Stimulated activated CD8-positive, alpha-beta memory T cell treated with anti-CD3 and anti-CD28 coated beads, Interleukin-15, amount 100 ng/mL, for 48 hours (primary cell): ENCODE results near the gene RNF126.
"Not testable (repeated sequence)": the region's sequence is repeated elsewhere in the genome, so short reads cannot be mapped to it uniquely, and the experiment has no call there.

Experiments
- DNase-seq, 2 donors: peaks; one replicate each; pipeline ENCODE4 v3.0.0-alpha.2; 2020; ENCODE audit warnings: low read depth in 2 of 2

Gene RNF126

GRCh38 chr19:662962-663681, at the start of gene RNF126:
TSS of gene RNF126 (minus strand) at chr19:663214. CDS start at chr19:663121, 93 bp downstream.
- DNase-seq = peak; percentile 91 to 94

- DNase-seq = no peak
Measured at GRCh38 chr19:711254-711653, 48.2 kb upstream of the RNF126 start.

DNA sequence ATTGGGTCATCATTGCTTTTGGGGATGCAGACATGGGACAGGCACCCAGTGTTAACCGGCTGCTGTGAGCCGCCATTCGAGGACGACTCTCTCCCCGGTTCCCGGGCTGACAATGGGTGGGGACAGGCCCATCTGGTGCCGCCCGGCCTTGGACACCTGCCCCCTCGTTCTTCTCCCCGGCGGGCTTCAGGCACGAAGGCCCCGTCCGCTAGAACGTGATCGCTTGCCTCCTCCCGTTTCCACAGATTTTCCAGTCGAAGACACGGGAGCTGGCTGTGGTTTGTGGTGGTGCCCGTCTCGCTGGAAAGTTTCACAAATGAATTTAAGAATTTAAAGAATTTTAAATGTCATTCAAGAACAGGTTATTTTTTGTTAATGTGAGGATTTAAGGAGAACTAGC, 47.8 kb upstream of the RNF126 start:
- DNase-seq = no peak

- DNase-seq = no peak
Measured at GRCh38 chr19:709965-710571, 47.1 kb upstream of the RNF126 start.

DNA sequence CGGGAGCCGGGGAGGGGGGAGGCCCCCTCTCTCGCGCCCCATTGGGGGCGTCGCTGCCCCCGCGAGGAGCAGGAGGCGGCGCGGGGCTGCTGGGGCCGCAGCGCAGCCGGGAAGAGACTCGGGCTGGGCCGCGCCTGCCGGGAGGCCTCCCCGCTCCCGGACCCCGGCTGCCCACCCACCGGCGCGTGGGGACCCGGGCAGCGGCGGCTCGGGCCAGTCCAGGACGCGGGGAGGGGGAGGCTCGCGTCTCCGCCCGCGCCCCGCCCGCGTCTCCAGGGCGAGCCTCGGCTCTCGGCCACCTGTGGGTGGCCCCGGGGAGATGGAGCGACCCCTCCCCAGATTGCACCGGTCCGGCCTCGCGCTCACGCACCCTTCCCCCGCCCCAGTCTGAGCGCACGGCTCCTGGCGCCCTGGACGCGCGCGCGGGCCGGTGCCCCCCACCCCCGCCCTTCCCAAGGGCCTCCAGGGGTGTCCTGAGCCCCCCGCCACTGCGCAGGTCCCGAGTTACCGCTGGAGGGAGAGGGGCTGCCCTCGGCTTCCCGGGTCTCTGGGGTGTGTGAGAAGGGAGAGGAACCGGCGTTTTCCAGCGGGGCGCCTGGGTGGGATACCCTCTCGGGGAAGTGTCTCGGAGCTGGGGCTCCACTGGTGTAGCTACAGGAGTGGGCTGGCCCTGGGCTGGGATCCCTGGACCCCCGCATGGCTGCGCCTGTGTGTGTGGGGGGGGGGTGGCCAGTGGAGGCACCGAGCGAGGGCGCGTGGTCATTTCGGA, 46.4 kb upstream of the RNF126 start:
- no peak for DNase-seq

GRCh38 chr19:708154-709143, 45.4 kb upstream of the RNF126 start, which contains the start of gene PALM:
TSS of gene PALM (plus strand) at chr19:708935. CDS start at chr19:709147, 212 bp downstream.
- no peak for DNase-seq

- no peak for DNase-seq
Measured at GRCh38 chr19:704447-704741, 41.4 kb upstream of the RNF126 start.

DNA sequence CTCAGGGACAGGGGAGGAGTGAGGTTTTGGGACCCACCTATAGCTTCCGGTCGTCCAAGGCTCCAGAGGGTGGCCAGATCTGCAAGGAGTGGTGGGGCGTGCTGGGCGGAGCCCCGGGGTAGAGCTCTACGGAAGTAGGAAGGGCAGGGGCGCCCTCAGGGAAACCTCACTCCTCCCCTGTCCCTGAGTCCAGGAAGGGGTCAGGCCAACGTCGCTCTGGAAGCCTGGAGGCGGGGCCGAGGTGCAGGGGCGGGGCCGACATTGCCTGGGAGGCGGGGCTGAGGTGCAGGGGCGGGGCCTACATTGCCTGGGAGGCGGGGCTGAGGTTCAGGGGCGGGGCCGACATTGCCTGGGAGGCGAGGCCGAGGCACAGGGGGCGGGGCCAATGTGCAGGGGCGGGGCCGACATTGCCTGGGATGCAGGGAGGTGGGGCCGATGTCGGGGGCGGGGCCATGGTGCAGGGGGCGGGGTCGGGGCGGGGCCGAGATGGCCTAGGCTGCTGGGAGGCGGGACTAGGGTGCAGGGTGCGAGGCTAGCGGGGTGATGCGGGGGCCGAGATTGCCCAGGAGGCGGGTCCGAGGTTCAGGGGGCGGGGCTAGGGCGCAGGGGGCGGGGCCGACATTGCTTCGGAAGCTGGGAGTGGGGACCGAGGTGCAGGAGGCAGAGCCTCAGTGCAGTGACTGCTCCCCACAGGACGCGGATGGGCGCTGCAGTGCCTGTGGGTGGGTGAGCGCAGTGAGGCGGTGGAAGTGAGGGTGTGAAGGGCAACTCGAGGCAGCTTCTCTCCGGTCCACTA, 40.8 kb upstream of the RNF126 start:
- DNase-seq = peak; percentile 47 to 59

DNA sequence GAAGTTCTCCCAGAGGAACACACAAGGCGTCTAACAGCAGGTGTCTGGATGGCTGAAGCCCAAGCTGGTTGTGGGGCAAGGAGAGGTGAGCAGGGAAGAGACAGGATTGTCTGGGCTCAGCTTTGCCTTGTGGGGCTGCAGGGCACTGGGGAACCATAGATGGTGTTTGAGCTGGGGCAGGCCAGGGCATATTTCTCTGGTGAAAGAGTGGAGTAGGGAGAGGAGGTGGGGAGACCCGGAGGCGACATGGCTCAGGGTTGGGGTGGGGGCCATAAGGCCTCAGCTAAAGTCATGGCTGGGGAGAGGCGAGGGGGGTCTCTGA, 40.3 kb upstream of the RNF126 start:
- DNase-seq = no peak

GRCh38 chr19:702847-703246, 39.8 kb upstream of the RNF126 start:
- DNase-seq = not testable (repeated sequence)

DNA sequence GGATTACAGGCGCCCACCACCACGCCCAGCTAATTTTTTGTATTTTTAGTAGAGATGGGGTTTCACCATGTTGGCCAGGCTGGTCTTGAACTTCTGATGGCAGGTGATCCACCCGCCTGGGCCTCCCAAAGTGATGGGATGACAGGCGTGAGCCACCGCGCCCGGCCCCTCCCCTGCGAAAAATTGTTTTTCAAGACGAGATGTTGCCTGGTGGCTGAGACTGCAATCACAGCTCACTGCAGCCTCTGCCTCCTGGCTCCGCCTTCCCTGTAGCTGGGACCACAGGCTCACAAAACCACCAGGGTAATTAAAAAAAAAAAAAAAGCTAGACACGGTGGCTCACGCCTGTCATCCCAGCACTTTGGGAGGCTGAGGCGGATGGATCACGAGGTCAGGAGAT, 36.9 kb upstream of the RNF126 start:
- DNase-seq = not testable (repeated sequence)

GRCh38 chr19:698529-698928, 35.5 kb upstream of the RNF126 start:
- DNase-seq = not testable (repeated sequence)

DNA sequence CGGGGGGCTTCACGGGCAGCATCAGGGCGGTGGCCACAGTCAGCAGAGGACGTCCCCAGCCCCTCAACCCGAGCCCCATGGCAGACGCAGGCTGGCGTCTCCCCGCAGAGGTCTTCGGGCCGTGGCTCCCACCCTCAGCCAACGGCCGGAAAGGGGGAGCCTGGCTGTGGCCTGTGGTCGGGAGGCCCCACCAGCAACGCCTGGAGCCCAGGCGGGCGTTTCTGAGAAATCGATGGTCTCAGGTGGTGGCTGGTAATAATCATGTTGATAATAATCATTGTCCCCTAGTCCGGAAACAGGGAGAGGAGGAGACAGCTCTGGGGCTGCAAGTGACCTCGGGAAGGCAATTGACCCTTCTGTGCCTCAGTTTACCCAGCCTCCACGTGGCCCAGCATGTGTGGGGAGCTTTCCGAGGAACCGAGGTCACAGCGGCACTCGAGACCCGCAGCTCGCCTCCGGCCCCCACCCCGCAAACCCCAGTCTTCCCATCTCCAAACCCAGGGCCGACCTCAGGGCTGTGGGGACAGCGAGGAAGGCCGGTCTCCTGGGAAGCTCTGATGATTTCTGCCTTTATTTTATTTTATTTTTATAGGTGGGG, 32.4 kb upstream of the RNF126 start, which contains the start of gene PRSS57:
Gene PRSS57 (minus strand): TSS at position 101 of the 598 bp plus-strand sequence. CDS start 22 bp downstream, at position 79.
- DNase-seq = no peak

- DNase-seq = no peak
Measured at GRCh38 chr19:694481-695351, 31.7 kb upstream of the RNF126 start.

GRCh38 chr19:690203-690602, 27.2 kb upstream of the RNF126 start:
- DNase-seq = no peak

DNA sequence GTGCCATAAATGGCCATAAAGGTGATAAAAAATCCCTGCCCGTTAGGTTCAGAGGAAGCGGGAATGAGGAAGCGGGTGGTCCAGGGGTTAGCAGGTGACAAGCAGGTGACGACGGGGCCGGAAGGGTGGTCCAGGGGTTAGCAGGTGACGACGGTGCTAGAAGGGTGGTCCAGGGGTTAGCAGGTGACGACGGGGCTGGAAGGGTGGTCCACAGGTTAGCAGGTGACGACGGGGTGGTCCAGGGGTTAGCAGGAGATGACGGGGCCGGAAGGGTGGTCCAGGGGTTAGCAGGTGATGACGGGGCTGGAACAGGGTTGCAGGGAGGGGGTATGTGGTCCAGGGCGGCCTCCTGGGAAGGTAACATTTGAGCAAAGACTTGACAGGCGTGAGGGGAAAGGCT, 26.0 kb upstream of the RNF126 start:
- no peak for DNase-seq

- DNase-seq = no peak
Measured at GRCh38 chr19:688214-688613, 25.2 kb upstream of the RNF126 start.

- DNase-seq = no peak
Measured at GRCh38 chr19:687569-688166, 24.7 kb upstream of the RNF126 start.
